Head of caudate nucleus (tissue), 42 donors: ENCODE data around the gene CCDC9.
"Not testable (repeated sequence)": the region's sequence is repeated elsewhere in the genome, so short reads cannot be mapped to it uniquely, and the experiment has no call there.

ENCODE experiments used
- DNase-seq, 42 donors: peaks; one replicate each; pipeline versions ENCODE4 v3.0.0 to v3.0.0-alpha.2; 2020 to 2021; ENCODE audit warnings: mixed read lengths in 7 of 42
- intact Hi-C: fragments of 100-400 bp; cut with DNase I; formaldehyde crosslinking; loops from one replicate; pipeline ENCODE4 v1.15.0; 2022

The CCDC9 gene

GRCh38 chr19:47274891-47275761, 18.8 kb downstream of the CCDC9 start:
- intact Hi-C loops = no loop called here
- peak in 11 of 42 donors; percentile 8 to 45 (median 23) for DNase-seq

GRCh38 chr19:47275791-47276461, 19.6 kb downstream of the CCDC9 start:
- peak in 3 of 42 donors; percentile 15 to 47 (median 23) for DNase-seq
- intact Hi-C loops = no loop called here

- DNase-seq, intact Hi-C loops: not testable (repeated sequence)
Observed at GRCh38 chr19:47276513-47276912, 20.2 kb downstream of the CCDC9 start.

GRCh38 chr19:47280183-47280797, 24.0 kb downstream of the CCDC9 start:
- peak in 9 of 42 donors; percentile 13 to 48 (median 36) for DNase-seq
- intact Hi-C loops = no loop called here

- no peak for DNase-seq
- intact Hi-C loops = no loop called here
Observed at GRCh38 chr19:47283405-47284059, 27.2 kb downstream of the CCDC9 start.

- intact Hi-C loops = no loop called here
- peak in 36 of 42 donors; percentile 19 to 86 (median 58) for DNase-seq
Observed at GRCh38 chr19:47284324-47284899, 28.1 kb downstream of the CCDC9 start.

- peak; percentile 28 to 92 (median 72) for DNase-seq
Observed at GRCh38 chr19:47296036-47296435, 39.7 kb downstream of the CCDC9 start.

GRCh38 chr19:47300867-47301266, 44.5 kb downstream of the CCDC9 start:
- intact Hi-C loops, DNase-seq: not testable (repeated sequence)

More at GRCh38 chr19:47296036-47296435, 39.7 kb downstream of the CCDC9 start:
- intact Hi-C loops = loop anchor here (5.0 kb wide), 1 partner anchor 96 kb away; no protein-coding TSS in a partner anchor

- intact Hi-C loops = no loop called here
- DNase-seq = no peak
Observed at GRCh38 chr19:47302249-47302648, 45.9 kb downstream of the CCDC9 start.

- no peak for DNase-seq
- intact Hi-C loops = no loop called here
Observed at GRCh38 chr19:47303966-47304365, 47.6 kb downstream of the CCDC9 start.

GRCh38 chr19:47305309-47305751, 49.0 kb downstream of the CCDC9 start:
- intact Hi-C loops = no loop called here
- peak in 41 of 42 donors; percentile 30 to 86 (median 63) for DNase-seq

GRCh38 chr19:47306303-47306702, 50.0 kb downstream of the CCDC9 start:
- intact Hi-C loops = no loop called here
- DNase-seq = no peak

GRCh38 chr19:47309038-47309437, 52.7 kb downstream of the CCDC9 start:
- intact Hi-C loops = no loop called here

GRCh38 chr19:47309608-47310007, 53.3 kb downstream of the CCDC9 start, which contains the start of gene C5AR1:
Gene C5AR1 (plus strand): TSS chr19:47309861. CDS start chr19:47309896, 35 bp downstream.
- intact Hi-C loops = no loop called here
- peak in 35 of 42 donors; percentile 13 to 64 (median 33) for DNase-seq

More at GRCh38 chr19:47309038-47309437, 52.7 kb downstream of the CCDC9 start:
- DNase-seq = no peak

- intact Hi-C loops = no loop called here
Observed at GRCh38 chr19:47310323-47310722, 54.0 kb downstream of the CCDC9 start.

GRCh38 chr19:47310819-47311218, 54.5 kb downstream of the CCDC9 start:
- DNase-seq = peak in 12 of 42 donors; percentile 8 to 49 (median 34)
- intact Hi-C loops = no loop called here

More at GRCh38 chr19:47310323-47310722, 54.0 kb downstream of the CCDC9 start:
- no peak for DNase-seq

- intact Hi-C loops = no loop called here
- no peak for DNase-seq
Observed at GRCh38 chr19:47312366-47313006, 56.2 kb downstream of the CCDC9 start.

- intact Hi-C loops = no loop called here
- no peak for DNase-seq
Observed at GRCh38 chr19:47313754-47314295, 57.5 kb downstream of the CCDC9 start.
